ENCODE data around the gene DRGX. TPM values are rescaled to one million over a fixed set of nuclear protein-coding genes. Genes with fewer than 3 reads are reported as not detected.

DRGX gene
- polyA plus RNA-seq, 1 experiment = not detected

GRCh38 chr10:49361178-49361554, 34.7 kb downstream of the DRGX start:
- ChIA-PET POLR2A (no interaction called here), CTCF (no interaction called here)

GRCh38 chr10:49360271-49361177, 35.4 kb downstream of the DRGX start:
- H3K27me3 ChIP-seq (ENCODE audit: control insufficient read depth, insufficient read depth, low read length) = peaks cover 7% of the 10 kb centered on the region
- no peak overlapping the region for H3K27ac ChIP-seq (ENCODE audit: low read depth, low read length)
- no peaks in the 10 kb centered on the region; the same call in 1 of the 2 replicates for H3K9me3 ChIP-seq (ENCODE audit: control insufficient read depth, insufficient read depth, low read length)
- TF ChIP-seq, protein P1, sequence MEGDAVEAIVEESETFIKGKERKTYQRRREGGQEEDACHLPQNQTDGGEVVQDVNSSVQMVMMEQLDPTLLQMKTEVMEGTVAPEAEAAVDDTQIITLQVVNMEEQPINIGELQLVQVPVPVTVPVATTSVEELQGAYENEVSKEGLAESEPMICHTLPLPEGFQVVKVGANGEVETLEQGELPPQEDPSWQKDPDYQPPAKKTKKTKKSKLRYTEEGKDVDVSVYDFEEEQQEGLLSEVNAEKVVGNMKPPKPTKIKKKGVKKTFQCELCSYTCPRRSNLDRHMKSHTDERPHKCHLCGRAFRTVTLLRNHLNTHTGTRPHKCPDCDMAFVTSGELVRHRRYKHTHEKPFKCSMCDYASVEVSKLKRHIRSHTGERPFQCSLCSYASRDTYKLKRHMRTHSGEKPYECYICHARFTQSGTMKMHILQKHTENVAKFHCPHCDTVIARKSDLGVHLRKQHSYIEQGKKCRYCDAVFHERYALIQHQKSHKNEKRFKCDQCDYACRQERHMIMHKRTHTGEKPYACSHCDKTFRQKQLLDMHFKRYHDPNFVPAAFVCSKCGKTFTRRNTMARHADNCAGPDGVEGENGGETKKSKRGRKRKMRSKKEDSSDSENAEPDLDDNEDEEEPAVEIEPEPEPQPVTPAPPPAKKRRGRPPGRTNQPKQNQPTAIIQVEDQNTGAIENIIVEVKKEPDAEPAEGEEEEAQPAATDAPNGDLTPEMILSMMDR (IDR thresholded peaks at IDR 0.05; ENCODE audit: low read depth, low read length) = no peak
- no peak for DNase-seq (ENCODE audit: low read depth, low spot score)
- POLR2A ChIA-PET = no interaction called here
- CTCF ChIA-PET = no interaction called here
- no peak overlapping the region for H3K4me3 ChIP-seq (ENCODE audit: low read depth, low read length)

More at GRCh38 chr10:49361178-49361554, 34.7 kb downstream of the DRGX start:
- Histone ChIP-seq H3K27me3 (ENCODE audit: control insufficient read depth, insufficient read depth, low read length) (peaks cover 7% of the 10 kb centered on the region), H3K27ac (ENCODE audit: low read depth, low read length) (no peak overlapping the region), H3K4me3 (ENCODE audit: low read depth, low read length) (no peak overlapping the region), H3K9me3 (ENCODE audit: control insufficient read depth, insufficient read depth, low read length) (no peaks in the 10 kb centered on the region; the same call in 1 of the 2 replicates)
- DNase-seq (ENCODE audit: low read depth, low spot score) = no peak
- TF ChIP-seq, protein P1 (IDR thresholded peaks at IDR 0.05; ENCODE audit: low read depth, low read length) = no peak

DNA sequence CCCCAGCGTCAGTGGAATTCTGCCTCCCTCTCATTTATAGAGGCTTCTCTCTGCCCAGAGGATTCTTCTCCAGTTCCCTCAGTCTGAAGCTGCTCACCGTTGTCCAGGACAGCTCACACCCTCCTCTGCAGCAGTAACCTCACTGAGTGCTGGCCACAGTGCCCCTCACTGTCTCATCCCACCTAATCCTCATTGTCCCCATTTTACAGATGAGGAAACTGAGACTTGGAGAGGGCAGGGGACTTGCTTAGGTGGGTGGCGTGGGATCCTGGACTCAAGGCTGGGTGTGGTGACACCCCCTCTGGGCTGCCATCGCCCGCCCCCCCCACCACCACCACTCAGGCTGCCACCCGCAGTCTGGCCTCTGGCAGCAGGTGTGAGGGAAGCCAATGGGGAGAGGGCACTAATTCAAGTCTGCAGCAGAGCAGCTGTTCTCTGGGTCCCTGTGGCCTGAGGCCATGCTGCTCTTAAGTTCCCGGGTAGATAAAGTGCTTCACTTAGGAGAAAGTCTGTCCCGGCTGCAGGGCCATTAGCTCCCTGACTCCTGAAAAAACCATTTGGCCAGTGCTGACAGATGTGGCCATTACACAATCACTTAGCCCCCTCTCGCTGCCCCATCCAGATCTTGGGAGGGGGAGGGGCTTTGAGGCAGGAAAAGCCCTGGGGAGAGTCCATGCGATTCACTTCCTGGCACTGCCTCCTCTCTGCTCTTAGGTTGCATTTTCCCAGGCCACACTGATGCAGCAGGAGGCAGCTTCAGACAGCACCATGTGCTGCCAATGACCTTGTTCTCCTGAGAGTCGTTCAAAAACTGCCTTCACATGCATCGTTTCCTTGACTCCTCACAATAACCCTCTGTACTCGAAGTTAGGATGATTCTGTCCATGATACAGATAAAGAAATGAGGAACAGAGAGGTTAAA, 36.3 kb downstream of the DRGX start:
- no peak overlapping the region for H3K4me3 ChIP-seq (ENCODE audit: low read depth, low read length)
- CTCF ChIA-PET = no interaction called here
- no peak overlapping the region for H3K27ac ChIP-seq (ENCODE audit: low read depth, low read length)
- H3K9me3 ChIP-seq (ENCODE audit: control insufficient read depth, insufficient read depth, low read length) = no peaks in the 10 kb centered on the region; the same call in 1 of the 2 replicates
- TF ChIP-seq, protein P1 (IDR thresholded peaks at IDR 0.05; ENCODE audit: low read depth, low read length) = no peak
- POLR2A ChIA-PET = no interaction called here
- no peak for DNase-seq (ENCODE audit: low read depth, low spot score)
- H3K27me3 ChIP-seq (ENCODE audit: control insufficient read depth, insufficient read depth, low read length) = peaks cover 4% of the 10 kb centered on the region

GRCh38 chr10:49357910-49358309, 38.0 kb downstream of the DRGX start:
- TF ChIP-seq, protein P1 (IDR thresholded peaks at IDR 0.05; ENCODE audit: low read depth, low read length) = no peak
- CTCF ChIA-PET = no interaction called here
- no peak overlapping the region for H3K27ac ChIP-seq (ENCODE audit: low read depth, low read length)
- POLR2A ChIA-PET = no interaction called here
- no peaks in the 10 kb centered on the region; the same call in 1 of the 2 replicates for H3K9me3 ChIP-seq (ENCODE audit: control insufficient read depth, insufficient read depth, low read length)
- H3K27me3 ChIP-seq (ENCODE audit: control insufficient read depth, insufficient read depth, low read length) = peaks cover 4% of the 10 kb centered on the region
- DNase-seq (ENCODE audit: low read depth, low spot score) = no peak
- H3K4me3 ChIP-seq (ENCODE audit: low read depth, low read length) = no peak overlapping the region

Measured in AG04450 (cell line).